ENCODE results near the gene TRNT1.

Gene TRNT1

DNA sequence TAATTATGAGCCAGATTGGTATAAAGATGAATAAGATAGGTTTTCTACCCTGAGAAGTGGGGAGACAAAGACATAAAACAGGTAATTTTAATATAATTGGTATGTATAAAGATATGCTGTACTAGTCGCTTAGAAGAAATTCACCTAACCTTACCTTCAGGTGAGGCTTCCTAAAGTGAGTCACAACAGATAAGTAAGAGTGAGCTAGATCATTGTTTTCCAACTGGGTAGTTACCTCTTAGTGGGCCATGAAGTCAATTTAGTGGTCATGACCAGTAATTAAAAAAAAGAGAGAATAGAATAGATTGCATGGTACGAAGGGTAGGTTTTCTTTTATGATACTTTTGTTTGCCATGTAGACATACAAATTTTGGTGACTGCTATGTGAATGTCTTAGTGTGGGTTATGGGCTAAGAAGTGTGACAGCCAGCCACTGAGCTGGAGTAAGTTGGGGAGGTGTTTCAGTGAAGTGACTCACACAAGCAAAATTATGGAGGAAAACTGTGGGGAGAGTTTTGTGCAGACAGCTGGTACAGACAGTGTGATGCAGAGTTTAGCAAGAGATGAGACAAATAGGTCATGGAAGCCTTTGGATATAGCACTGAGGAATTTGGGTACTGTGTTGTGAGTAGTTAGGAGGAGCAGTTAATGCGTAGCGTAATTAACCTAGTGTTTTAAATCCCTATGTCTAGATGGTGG is 8.2 kb downstream of the TRNT1 start:
- DNase-seq (ENCODE audit: insufficient read length, low spot score): no peak
- TF ChIP-seq, protein P1, sequence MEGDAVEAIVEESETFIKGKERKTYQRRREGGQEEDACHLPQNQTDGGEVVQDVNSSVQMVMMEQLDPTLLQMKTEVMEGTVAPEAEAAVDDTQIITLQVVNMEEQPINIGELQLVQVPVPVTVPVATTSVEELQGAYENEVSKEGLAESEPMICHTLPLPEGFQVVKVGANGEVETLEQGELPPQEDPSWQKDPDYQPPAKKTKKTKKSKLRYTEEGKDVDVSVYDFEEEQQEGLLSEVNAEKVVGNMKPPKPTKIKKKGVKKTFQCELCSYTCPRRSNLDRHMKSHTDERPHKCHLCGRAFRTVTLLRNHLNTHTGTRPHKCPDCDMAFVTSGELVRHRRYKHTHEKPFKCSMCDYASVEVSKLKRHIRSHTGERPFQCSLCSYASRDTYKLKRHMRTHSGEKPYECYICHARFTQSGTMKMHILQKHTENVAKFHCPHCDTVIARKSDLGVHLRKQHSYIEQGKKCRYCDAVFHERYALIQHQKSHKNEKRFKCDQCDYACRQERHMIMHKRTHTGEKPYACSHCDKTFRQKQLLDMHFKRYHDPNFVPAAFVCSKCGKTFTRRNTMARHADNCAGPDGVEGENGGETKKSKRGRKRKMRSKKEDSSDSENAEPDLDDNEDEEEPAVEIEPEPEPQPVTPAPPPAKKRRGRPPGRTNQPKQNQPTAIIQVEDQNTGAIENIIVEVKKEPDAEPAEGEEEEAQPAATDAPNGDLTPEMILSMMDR (IDR thresholded peaks at IDR 0.05; ENCODE audit: insufficient read depth, missing control alignments): no peak
- no peak for FAIRE-seq

DNA sequence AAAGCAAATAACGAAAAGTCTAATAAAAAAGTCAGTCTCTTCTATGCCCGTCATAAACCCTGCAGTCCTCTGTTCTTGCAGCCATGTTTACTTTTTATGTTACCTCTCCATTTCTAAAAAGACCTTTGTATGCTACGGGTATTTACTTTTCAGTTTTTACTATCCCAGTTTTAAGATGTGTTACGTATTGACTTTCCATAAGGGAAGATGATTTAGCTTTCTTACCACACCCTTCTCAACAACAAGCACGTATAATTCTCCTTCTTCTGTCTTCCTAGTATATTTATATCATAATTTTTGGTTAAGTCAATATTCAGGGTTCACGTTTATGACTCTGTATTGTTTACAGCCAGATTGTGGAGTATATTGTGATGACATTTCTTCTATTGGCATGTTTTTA is 10.8 kb downstream of the TRNT1 start:
- FAIRE-seq (no peak), DNase-seq (ENCODE audit: insufficient read length, low spot score) (no peak)
- TF ChIP-seq, protein P1 (IDR thresholded peaks at IDR 0.05; ENCODE audit: insufficient read depth, missing control alignments): no peak

DNA sequence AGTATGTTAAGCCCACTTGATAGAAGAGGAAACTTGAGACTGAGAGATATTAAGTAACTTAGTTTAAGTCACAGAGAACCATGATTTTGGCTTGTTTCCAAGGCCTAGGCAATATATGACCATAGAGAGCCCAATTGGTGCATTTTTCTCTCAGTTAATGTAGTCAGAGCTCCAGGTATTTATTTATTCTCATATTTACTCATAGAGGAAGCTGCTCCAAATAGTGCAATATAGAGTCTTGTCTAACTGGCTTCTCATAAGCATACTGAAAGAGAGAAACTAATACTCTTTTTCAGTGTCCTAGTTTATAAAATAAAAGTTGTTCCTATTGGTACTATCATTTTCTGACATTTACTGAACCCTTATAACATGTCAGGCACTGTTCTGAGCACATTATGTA is 15.2 kb downstream of the TRNT1 start:
- FAIRE-seq (no peak), DNase-seq (ENCODE audit: insufficient read length, low spot score) (no peak)
- TF ChIP-seq, protein P1 (IDR thresholded peaks at IDR 0.05; ENCODE audit: insufficient read depth, missing control alignments): no peak

DNA sequence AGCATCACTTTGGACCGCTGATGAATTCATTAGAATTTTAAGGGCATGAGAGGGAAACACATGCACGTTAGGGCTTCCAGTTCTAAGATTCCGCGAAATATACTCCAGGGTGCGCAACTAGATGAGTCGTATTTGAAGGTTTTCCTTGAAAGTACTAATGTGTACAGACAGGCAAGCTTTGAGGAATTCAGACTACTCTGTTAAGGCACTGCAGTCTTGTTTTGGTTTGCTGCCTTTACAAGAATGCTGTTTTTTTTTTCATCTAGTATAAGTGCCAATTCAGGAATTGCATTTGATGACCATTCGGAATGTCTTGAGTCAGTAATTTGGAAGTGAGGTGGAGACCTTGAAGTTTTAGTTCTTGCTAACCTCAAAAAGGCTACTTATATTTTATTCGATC is 19.1 kb downstream of the TRNT1 start:
- TF ChIP-seq, protein P1 (IDR thresholded peaks at IDR 0.05; ENCODE audit: insufficient read depth, missing control alignments): no peak
- FAIRE-seq: no peak
- no peak for DNase-seq (ENCODE audit: insufficient read length, low spot score)

DNA sequence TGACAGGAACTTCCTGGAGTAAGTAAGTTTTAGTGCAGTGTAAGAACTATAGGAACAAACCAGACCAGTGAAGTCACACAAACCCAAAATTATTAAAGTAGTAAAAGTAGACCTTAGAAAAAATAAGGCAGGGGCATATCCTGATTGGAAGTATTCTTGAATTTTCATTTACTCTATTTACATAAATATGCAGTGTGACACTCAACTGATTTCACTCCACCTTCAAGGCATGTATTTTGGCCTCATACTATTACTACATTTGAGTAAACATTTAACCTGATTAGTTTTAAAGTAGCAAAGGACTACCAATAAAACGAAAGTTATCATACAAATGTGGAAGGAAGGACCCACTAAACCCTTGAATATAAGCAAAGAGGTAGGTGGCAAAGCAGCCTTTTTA is 22.8 kb downstream of the TRNT1 start:
- FAIRE-seq (no peak), DNase-seq (ENCODE audit: insufficient read length, low spot score) (no peak)
- TF ChIP-seq, protein P1 (IDR thresholded peaks at IDR 0.05; ENCODE audit: insufficient read depth, missing control alignments): no peak

DNA sequence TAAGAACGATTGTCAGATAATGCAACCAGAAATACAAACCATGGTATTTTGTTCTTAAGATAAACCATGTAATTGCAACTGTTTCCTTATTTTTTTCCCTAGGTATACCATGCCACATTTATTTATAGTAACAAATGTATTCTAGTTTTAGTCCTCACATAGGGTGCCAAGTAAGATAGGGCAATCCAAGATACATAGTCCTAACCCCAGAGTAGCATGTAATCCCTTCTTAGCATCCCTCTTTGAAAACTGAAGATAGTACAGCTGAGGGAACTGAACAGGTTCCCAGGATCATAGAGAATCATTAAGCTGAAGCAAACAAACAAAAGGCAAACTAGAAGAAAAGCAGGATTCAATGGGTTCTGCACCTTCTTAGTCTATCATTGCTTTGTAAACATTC is 24.8 kb downstream of the TRNT1 start:
- TF ChIP-seq, protein P1 (IDR thresholded peaks at IDR 0.05; ENCODE audit: insufficient read depth, missing control alignments): no peak
- FAIRE-seq (no peak), DNase-seq (ENCODE audit: insufficient read length, low spot score) (no peak)

DNA sequence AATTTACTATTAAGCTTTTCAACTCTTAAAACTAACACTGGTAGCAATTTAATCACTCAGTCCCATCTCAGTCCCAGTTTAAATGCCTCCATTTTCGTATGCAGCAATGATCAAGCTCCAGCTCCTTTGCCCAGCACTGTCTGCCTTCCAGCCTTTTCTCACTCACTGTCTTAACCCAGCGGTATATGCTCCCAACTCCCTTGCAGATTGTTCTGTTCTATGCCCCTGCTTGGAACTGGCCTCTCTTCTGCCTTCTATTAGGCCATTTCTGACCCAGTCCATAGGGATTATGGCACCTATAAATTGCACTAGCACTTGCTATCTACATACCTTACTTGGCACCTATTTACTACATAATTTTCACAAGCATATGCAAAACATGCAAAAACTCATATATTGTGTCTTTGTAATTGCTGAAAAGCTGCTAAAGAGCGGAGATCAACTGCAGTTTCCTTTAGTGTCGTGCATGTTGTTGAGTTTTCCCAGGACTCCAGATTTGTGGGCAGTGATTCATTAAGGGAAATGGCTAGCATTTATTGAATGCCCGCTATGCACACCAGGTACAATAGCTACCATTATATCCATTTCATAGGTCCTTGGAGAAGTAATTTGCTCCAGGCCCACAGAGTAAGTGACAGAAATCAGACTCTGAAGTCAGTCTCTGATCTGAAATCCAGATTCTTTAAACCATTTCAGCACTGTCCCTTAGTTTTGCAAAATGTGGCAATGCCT is 28.3 kb downstream of the TRNT1 start:
- TF ChIP-seq, protein P1 (IDR thresholded peaks at IDR 0.05; ENCODE audit: insufficient read depth, missing control alignments): no peak
- FAIRE-seq: no peak
- DNase-seq (ENCODE audit: insufficient read length, low spot score): no peak

Measured in D721Med (cell line).